Measurements from ENCODE around the gene ATXN1. TPM values are rescaled to one million over a fixed set of nuclear protein-coding genes. Genes with fewer than 3 reads are reported as not detected.

Gene ATXN1
- total and polyA plus RNA-seq, 2 of the 8 experiments (the other 6 are each of a cell fraction or from before 2014, with no cell fraction given): 1.6 to 4.0 TPM

- H2BK5ac ChIP-seq (ENCODE audit: low read depth, low read length): no peak overlapping the region
- POLR2A ChIA-PET (ENCODE audit: partially characterized antibody): no interaction called here
Measured at GRCh38 chr6:16547587-16547986, 213.7 kb downstream of the ATXN1 start.

More at GRCh38 chr6:16547587-16547986, 213.7 kb downstream of the ATXN1 start:
- no peak overlapping the region for H3K9ac ChIP-seq (replicated peaks in 1 of 4; ENCODE audit: extremely low read depth in 1 of 4, low read depth in 3 of 4, low read length in 3 of 4)
- H3K4me1 ChIP-seq (replicated peaks in 1 of 4; ENCODE audit: control insufficient read depth in 3 of 4, insufficient read depth in 4 of 4, low read length in 3 of 4): no peaks in the 10 kb centered on the region
- TF ChIP-seq NANOG (IDR thresholded peaks at IDR 0.05; ENCODE audit: insufficient read depth, low read depth, low read length, poor library complexity, severe bottlenecking) (no peak), BRCA1 (IDR thresholded peaks at IDR 0.05; ENCODE audit: low read depth, low read length) (no peak), TAF1 (IDR thresholded peaks at IDR 0.05; ENCODE audit: low read depth, low read length) (no peak), SP2 (IDR thresholded peaks at IDR 0.05; ENCODE audit: low read length) (no peak), BCL11A (IDR thresholded peaks at IDR 0.05; ENCODE audit: low read depth in 2 of 2, low read length in 2 of 2) (no peak), CBX8 (IDR thresholded peaks at IDR 0.05; ENCODE audit: borderline replicate concordance, low read depth, low read length) (no peak), FOSL1 (IDR thresholded peaks at IDR 0.05; ENCODE audit: insufficient read depth, low read depth, low read length) (no peak), YY1 (IDR thresholded peaks at IDR 0.05; ENCODE audit: low read depth, low read length) (no peak), MAX (IDR thresholded peaks at IDR 0.05) (no peak)
- TF ChIP-seq, protein P1, sequence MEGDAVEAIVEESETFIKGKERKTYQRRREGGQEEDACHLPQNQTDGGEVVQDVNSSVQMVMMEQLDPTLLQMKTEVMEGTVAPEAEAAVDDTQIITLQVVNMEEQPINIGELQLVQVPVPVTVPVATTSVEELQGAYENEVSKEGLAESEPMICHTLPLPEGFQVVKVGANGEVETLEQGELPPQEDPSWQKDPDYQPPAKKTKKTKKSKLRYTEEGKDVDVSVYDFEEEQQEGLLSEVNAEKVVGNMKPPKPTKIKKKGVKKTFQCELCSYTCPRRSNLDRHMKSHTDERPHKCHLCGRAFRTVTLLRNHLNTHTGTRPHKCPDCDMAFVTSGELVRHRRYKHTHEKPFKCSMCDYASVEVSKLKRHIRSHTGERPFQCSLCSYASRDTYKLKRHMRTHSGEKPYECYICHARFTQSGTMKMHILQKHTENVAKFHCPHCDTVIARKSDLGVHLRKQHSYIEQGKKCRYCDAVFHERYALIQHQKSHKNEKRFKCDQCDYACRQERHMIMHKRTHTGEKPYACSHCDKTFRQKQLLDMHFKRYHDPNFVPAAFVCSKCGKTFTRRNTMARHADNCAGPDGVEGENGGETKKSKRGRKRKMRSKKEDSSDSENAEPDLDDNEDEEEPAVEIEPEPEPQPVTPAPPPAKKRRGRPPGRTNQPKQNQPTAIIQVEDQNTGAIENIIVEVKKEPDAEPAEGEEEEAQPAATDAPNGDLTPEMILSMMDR (IDR thresholded peaks at IDR 0.05; ENCODE audit: control extremely low read depth in 1 of 3, insufficient read depth in 1 of 3, low read depth in 1 of 3, low read length in 3 of 3): no peak
- H2BK15ac ChIP-seq (ENCODE audit: low read length): no peak overlapping the region
- no peak overlapping the region for H3K56ac ChIP-seq (replicated peaks; ENCODE audit: insufficient read length, low read depth, low read length)
- no peaks in the 10 kb centered on the region for H3K23me2 ChIP-seq (ENCODE audit: low read depth, low read length)
- no peaks in the 10 kb centered on the region for H3K36me3 ChIP-seq (ENCODE audit: control insufficient read depth in 2 of 4, insufficient read depth in 4 of 4, low read length in 3 of 4)
- H3K18ac ChIP-seq (ENCODE audit: extremely low read depth, low read length): no peak overlapping the region
- no peak for FAIRE-seq
- WGBS, 2 experiments (ENCODE audit: extremely low coverage in 1 of 2, insufficient coverage in 1 of 2, insufficient read length in 1 of 2, insufficient replicate concordance in 2 of 2, low coverage in 1 of 2, low lambda C conversion rate in 2 of 2, missing lambda C conversion rate in 1 of 2): 97% methylated on average over 4 of the region's 4 CpGs; no CpG with 5 or more reads in 1 of the 2 experiments
- CTCF ChIA-PET (ENCODE audit: partially characterized antibody): interaction anchor here (0.6 kb wide), 1 partner anchor 13 kb away, joined by 3 read pairs; no protein-coding TSS in a partner anchor
- H3K4ac ChIP-seq (replicated peaks; ENCODE audit: insufficient read length, low read depth, low read length): no peak overlapping the region
- no peak overlapping the region for H2BK120ac ChIP-seq (replicated peaks; ENCODE audit: low read depth, low read length)
- H2AK5ac ChIP-seq (ENCODE audit: low read depth, low read length): no peak overlapping the region
- no peaks in the 10 kb centered on the region for H3K9me3 ChIP-seq (ENCODE audit: insufficient read depth in 2 of 2, low read depth in 1 of 2, low read length in 1 of 2)
- H3K4me3 ChIP-seq (ENCODE audit: extremely low read depth in 1 of 4, insufficient read depth in 2 of 4, low read depth in 3 of 4, low read length in 4 of 4): no peak overlapping the region
- no peaks in the 10 kb centered on the region for H3K79me2 ChIP-seq (ENCODE audit: control insufficient read depth in 1 of 2, insufficient read depth in 2 of 2, low read length in 2 of 2)
- H3K14ac ChIP-seq (ENCODE audit: insufficient read length): no peak overlapping the region
- H4K8ac ChIP-seq (ENCODE audit: extremely low read depth, insufficient read depth, low read length): no peak overlapping the region
- no peak overlapping the region for H2BK20ac ChIP-seq (ENCODE audit: low read length)
- no peak overlapping the region for H3K4me2 ChIP-seq (ENCODE audit: insufficient read depth in 1 of 2, low read depth in 2 of 2, low read length in 2 of 2)
- H4K20me1 ChIP-seq (replicated peaks in 1 of 2; ENCODE audit: control insufficient read depth in 1 of 2, insufficient read depth in 2 of 2, low read length in 2 of 2): peaks cover 0 to 3% of the 10 kb centered on the region in 2 experiments
- H4K91ac ChIP-seq (replicated peaks; ENCODE audit: insufficient read length, low read length): no peak overlapping the region
- DNase-seq (ENCODE audit: low read depth in 1 of 2, low spot score in 2 of 2): no peak
- H2BK12ac ChIP-seq (ENCODE audit: low read depth, low read length): no peak overlapping the region
- H3K27me3 ChIP-seq (replicated peaks in 1 of 4; ENCODE audit: control insufficient read depth in 3 of 4, extremely low read depth in 1 of 4, insufficient read depth in 3 of 4, low read length in 3 of 4): no peaks in the 10 kb centered on the region
- no peak overlapping the region for H3K27ac ChIP-seq (ENCODE audit: low read depth, low read length)
- no peaks in the 10 kb centered on the region for H3K79me1 ChIP-seq (ENCODE audit: low read depth, low read length)
- H4K5ac ChIP-seq (ENCODE audit: insufficient read length, low read depth, low read length): no peak overlapping the region
- no peak overlapping the region for H2AFZ ChIP-seq (ENCODE audit: low read length)
- no peak overlapping the region for H3K23ac ChIP-seq (ENCODE audit: insufficient read length)
